Left lobe of liver (tissue), 2 donors: ENCODE measurements around the gene ANKRD44. TPM values are rescaled to one million over a fixed set of nuclear protein-coding genes. Genes with fewer than 3 reads are reported as not detected.
A peak's percentile ranks its signal among the peaks of the same experiment; 100 is the strongest.
"Not testable (repeated sequence)": the region's sequence is repeated elsewhere in the genome, so short reads cannot be mapped to it uniquely, and the experiment has no call there.

Experiments used
- ATAC-seq: fragments of 200-7000 bp; cut with Tn5 transposase; one replicate; pipeline ENCODE4 v1.9.1; 2020; ENCODE audit warnings: mild to moderate bottlenecking, moderate library complexity
- DNase-seq: peaks from one replicate; pipeline ENCODE4 v3.0.0-alpha.2; 2020; ENCODE audit warnings: low spot score
- total RNA-seq: library from RNA; stranded (reverse); gene quantifications from one replicate; pipeline ENCODE4 v1.2.1, GENCODE V29; 2021
- donor health status: DM: no; HTN: no; CAD: no; lungs with moderate emphysema.
- donor health status: DM: no; HTN: yes; CAD: no.

ANKRD44 gene
- total RNA-seq, 1 donor from 2014 or later: 7.9 TPM

DNA sequence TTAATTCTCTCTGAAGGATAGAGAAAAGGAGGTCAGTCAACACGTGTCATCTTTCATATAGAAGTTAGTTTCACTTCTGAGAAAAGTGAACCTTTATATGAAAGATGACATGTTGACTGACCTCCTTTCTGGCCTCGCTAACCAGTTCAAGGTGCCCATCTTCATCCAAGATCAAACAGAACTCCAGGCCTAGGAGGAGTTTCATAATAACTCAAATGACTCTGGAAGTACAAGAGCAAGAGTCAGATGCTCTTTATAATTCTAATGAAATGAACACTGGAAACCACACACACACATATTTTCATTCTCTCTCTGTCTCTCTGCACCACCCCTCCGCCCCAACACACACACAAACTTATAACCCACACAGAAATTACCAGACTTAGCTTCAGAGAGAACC lies 16.3 kb downstream of the ANKRD44 start:
- ATAC-seq (no peak), DNase-seq (no peak)

DNA sequence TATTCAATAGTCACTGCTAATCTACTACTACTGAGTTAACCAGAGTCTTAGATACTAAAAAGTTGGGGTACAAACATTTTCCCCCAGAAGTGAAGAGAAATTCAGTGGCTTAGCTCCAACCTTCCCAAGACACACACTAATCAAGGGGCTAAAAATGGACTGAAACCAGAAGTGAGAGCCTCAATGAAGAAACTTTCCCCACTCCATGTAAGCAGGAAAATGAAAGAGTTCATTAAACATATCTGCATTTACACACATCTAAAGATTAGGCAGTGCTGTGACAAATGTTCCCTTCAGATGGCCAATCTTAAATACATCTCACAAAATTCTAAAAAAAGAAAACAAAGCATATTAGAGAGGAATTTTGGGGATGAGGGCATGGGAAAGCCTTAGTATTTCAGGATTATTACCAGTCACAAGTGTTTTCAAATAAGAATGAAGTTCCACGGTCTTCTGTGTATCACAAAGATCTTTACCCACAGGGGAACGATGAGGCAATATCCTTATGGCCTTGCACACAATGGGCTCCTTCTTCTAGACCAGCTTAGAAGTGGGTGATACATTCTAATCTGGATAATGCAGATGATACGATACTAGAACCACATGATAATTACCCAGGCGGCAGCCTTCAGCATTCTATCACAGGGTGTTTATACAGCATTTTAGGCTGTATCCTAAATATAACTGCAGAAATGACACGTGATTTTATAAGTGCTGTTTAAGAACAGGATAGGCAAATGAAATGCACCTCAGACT lies 17.1 kb downstream of the ANKRD44 start:
- ATAC-seq (no peak), DNase-seq (no peak)

DNA sequence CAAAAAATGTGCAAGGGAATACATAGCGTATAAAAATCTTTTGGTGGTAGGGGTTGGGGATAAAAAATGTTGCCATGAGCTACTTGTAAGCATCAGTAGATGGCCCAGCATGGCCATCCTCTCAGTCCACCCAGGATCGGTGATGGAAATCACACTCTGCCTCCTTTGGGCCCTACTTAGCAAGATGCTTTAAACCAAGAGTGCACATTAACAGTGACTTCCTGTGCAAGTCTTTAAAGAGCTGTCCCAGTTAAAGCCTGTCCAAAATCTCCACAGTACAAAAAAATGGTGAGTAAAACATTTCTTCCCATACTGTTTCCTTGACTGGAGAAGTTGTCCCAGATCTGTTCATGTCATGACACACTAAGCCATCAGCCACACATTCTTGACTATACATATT lies 18.0 kb downstream of the ANKRD44 start:
- DNase-seq (no peak), ATAC-seq (no peak)

DNA sequence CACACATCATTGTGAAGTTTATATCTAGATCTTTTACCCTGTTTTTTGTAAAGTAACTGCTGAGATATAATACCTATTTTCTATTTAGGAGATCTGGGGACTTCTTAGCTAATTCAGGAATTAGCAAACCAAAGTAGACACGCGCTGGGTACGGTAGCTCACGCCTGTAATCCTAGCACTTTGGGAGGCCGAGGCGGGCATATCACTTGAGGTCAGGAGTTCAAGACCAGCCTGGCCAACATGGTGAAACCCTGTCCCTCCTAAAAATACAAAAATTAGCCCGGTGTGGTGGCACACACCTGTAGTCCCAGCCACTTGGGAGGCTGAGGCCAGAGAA lies 23.0 kb downstream of the ANKRD44 start:
- DNase-seq: not testable (repeated sequence)

DNA sequence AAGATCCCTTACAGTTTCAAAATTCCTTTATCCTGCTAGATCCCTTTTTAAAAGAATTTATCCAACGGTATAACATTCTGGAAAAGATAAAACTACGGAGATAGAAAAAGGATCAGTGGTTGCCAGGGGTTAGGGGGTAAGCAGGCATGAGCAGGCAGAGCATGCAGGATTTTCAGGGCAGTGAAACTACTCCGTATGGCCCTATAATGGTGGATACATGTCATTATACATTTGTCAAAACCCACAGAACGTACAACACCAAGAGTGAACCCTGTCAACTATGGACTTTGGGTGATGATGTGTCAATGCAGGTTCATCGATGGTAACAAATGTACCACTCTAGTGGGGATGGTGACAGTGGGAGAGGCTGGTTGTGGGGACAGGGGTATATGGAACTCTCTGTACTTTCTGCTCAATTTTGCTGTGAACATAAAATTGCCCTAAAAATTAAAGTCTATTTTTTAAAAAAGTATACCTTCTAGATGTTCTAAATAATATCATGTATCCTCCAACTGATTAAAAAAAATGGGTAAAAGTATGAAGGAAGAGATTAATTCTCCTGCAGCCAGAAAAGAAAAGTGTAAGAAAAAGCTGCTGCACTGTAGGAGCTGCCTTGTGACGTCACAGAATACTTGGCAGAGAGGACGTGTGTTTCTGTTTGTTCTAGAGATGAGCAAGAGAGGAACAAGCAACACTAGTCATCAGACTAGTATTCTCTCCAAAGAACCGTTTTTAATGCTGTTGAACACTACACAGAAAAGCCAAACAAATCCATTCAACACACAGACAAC lies 23.6 kb downstream of the ANKRD44 start:
- ATAC-seq (peak; percentile 90), DNase-seq (no peak)

More for the DNA sequence above, 23.0 kb downstream of the ANKRD44 start:
- not testable (repeated sequence) for ATAC-seq

DNA sequence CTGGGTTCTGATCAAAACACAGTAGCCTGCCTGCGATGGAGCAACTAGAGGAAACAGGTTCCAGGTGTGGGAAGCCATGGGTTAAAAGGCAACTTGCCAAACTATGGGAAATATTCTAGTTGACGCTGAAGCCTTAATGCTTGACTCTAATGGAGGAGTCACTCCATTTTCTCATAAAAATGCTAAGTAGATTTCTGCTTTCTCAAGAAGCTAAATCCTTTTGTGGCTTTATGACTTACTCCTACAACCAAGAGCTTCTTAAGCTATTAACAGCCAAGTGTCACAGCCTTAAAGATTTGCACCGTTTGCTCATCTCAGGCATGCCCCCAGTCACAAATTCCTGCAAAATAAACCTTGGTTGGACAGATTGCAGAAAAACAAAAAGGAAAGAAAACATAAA lies 25.2 kb downstream of the ANKRD44 start:
- DNase-seq (no peak), ATAC-seq (no peak)

DNA sequence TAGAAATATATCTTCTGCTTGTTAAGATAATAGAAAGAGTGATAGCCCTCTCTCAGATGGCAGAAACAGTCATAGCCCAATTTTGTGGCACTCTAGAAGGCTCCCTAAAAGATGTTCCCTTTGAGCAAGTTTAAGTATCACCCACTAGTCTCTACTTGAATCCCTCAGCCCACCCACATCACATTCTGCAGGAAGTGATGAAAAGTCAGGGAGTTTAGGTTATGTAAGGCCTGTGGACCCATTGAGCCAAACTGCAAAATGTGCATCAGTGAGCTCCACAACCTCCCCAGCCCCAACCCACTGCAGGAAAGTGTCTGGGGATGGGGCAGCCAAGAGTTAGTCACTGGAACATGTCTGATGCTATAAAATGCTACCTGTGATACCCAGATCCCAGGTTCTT lies 25.6 kb downstream of the ANKRD44 start:
- ATAC-seq (no peak), DNase-seq (no peak)

DNA sequence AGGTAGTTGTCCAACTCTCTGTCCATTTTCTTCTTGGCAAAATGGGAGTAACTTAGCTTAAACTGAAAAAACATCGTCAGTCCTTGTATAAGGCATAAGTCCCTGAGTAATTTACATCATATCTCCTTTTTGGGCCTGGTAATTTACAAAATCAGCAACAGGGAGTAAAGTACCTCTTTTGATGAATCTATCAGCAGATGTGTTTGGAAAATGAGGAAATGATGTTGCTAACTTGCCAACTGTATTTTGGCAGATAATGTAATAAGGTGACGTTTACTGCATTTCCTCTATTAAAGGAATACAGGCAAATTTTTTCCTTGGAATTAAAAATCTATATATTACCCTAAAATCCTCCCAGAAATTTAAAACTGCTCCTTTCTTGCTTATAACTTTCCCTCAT lies 29.2 kb downstream of the ANKRD44 start:
- ATAC-seq (no peak), DNase-seq (no peak)

DNA sequence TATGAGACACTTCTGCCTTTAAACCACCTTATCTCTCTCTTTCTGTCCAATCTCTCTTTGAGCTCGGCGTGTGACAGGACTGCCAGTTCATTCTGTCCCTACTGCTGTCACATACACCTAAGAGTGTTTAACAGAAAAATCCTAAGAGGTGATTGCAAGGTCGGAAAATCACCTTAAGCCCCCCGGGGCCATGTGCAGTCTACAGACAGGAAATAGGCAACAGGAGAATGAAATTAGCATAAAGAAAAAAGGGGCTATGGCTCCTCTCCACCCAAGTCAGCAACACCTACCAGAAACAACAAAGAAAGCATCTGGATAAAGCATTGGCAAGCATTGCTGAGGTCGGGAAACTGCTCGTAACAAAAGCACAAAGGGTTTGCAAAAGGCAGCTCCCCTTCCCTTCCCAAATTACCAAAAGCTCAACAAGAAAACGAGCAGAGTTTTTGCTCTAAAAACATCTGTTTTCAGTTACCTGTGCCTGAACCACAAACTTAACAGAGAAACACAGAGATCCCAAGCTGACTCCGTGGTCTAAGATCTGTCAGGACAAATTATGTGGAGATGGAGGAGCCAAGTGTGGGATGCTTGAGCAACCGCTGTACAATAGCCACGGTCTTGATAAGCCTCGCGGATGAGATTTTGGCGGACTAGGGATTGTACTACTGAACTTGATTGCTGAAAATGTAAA lies 30.4 kb downstream of the ANKRD44 start:
- DNase-seq: no peak
- ATAC-seq: no peak

DNA sequence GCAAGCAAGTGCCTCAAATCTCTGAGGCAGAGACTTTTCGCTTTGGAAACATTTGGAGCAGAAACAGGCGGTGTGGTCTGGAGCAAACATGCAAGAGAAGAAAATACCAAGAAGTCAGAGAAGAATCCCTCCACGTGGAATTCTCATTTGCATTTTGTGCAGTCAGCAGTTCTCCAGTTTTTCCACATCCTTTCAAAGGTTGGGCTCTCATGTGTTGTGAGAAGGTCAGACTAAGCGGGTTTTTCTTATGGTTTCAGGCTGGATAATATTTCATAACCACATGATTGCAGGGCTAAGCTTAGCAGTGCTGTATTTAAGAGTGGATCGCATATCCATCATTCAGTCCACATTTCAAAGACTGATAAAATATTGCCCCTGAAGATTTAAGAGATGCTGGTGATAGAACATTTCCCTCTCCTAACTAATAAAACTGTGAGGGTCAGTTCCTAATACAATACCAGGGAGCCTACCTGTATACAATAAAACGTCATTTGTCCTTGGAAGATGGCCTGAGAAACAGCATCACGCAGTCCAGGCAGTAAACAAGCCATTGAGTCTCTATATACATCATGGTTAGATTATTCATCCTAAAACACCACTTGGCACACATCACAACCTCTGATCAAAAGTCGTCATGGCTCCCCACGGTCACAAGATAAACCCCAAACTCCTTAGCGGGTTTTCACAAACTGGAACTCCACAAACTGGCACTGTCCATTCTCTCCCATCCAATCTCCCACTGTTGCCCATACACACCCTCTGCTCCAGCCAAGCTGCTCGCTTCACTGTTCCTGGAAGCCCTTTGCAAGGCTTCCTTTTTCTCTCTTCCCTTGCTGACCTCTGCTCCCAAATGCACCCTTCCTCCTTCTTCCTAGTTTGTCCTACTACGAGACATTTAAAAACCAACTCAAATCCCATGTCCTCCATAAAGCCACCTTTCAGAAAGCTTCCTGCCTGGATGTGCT lies 31.5 kb downstream of the ANKRD44 start:
- no peak for ATAC-seq

DNA sequence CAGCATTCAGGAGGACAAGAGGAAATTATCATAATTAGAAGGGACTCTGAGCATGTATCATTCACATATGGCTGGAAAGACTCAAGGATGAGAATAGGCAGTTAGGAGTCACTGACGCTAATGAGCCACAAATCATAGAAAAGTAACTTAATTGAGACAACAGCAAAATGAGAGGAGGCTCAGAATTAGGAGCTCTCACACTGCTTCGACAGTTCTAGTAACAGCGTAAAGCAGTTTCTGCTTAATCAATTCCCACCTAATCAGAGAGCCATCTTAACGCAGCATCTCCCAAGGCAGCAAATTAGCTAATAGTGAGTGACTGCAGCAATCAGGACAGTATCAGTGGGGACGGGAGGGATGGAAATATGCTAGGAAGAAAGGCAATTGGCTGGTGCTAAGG lies 32.8 kb downstream of the ANKRD44 start:
- DNase-seq (no peak), ATAC-seq (no peak)

More for the DNA sequence above, 31.5 kb downstream of the ANKRD44 start:
- DNase-seq: no peak

DNA sequence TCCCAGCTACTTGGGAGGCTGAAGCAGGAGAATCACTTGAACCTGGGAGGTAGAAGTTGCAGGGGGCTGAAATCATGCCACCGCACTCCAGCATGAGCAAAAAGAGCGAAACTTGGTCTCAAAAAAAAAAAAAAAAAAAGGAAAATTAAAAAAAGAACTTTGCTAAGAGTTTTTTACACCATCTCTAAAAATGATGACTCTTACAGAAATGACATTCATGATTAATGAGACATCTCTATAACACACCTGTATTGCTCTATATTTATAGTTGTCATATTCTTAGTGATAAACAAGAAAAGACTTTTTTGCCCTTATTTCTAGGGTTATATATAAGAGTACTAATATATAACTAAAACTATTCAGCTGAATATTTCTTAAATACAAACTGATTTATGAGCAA lies 34.4 kb downstream of the ANKRD44 start:
- ATAC-seq (no peak), DNase-seq (no peak)

DNA sequence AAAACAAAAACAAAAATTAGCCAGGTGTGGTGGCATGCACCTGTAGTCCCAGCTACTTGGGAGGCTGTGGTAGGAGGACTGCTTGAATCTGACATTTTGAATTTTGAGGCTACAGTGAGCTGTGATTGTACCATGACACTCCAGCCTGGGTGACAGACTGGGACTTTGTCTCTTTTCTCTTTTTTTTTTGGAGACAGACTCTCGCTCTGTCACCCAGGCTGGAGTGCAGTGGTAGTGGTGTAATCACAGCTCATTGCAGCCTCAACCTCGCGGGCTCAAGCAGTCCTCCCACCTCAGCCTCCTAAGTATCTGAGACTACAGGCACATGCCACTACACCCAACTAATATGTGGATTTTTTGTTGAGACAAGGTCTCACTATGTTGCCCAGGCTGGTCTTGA lies 35.6 kb downstream of the ANKRD44 start:
- no peak for ATAC-seq
- DNase-seq: no peak

DNA sequence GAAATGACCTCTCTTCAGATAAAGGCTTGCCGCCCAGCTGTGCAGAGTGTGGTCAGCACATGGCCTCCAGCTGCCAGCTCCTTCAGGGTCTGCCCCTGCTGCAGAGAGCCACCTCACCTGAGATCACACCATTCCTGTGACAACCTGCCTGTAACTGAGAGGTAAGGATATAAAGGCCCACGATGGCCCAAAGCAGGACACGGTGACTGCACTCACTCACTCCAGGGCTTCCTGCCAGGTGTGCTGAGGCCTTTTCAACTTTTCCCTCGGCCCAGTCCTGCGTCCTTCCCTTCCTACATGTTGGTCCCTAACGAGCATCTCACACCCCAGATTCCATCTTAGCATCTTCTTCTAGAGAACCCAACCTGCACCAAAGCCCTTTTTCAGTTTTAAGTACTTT lies 36.2 kb downstream of the ANKRD44 start:
- DNase-seq: no peak

DNA sequence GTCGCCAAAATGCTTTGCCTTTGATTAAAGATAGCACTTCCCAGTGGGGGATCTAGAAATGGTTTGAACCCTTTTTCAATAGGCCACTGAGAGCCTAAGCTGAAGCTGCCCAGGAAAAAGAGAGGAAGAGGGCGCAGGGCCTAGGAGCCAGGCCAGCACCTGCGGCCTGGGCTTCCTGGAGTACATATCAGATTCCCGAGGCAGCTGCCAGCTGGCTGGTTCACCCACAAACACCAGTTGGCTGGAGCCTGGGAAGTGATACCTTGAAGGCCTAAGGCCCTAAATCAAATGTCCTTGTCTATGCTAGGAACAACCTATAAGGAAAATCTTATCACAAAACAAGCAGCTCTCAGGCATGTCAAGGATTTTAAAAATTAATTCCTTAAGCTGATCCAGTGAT lies 37.1 kb downstream of the ANKRD44 start:
- ATAC-seq (peak; percentile 99), DNase-seq (peak; percentile 73)

More for the DNA sequence above, 36.2 kb downstream of the ANKRD44 start:
- no peak for ATAC-seq

DNA sequence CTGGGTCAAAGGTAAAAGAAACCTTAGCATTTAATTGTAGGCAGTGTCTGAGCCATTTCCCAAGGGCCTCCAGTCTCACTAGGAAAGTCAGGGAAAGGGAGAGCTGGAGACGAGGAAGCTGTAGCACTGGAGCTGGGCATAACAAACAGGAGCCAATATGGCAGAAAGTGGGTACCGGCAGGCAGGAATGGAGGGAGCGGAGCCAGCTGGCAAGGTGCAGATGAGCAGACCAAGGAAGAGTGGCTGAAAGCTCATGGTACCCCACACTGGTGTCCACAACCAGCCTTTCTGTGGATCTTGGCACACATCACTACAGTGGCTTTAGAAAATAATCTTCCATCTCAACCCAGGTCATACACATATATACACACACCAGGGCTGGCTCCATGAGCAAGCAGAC lies 40.0 kb downstream of the ANKRD44 start:
- no peak for ATAC-seq
- no peak for DNase-seq

DNA sequence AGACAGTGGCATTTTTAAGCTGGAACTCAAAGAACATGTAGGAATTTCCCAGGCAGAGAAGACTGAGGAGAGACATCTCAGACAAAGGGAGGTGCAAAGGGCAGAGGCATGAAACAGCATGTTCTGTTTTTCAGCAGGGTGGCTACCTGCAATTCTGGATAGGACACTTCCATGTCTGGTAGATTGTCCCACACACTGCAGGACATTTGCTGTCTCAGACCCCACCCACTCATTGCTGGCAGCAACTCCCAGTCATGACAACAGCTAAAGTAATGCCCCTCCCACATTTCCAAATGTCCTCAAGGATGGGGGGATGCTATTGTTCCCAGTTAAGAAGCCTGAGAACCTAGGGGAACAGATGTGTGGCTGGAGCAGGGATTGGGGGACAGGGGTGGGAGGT lies 40.8 kb downstream of the ANKRD44 start:
- ATAC-seq (no peak), DNase-seq (no peak)

DNA sequence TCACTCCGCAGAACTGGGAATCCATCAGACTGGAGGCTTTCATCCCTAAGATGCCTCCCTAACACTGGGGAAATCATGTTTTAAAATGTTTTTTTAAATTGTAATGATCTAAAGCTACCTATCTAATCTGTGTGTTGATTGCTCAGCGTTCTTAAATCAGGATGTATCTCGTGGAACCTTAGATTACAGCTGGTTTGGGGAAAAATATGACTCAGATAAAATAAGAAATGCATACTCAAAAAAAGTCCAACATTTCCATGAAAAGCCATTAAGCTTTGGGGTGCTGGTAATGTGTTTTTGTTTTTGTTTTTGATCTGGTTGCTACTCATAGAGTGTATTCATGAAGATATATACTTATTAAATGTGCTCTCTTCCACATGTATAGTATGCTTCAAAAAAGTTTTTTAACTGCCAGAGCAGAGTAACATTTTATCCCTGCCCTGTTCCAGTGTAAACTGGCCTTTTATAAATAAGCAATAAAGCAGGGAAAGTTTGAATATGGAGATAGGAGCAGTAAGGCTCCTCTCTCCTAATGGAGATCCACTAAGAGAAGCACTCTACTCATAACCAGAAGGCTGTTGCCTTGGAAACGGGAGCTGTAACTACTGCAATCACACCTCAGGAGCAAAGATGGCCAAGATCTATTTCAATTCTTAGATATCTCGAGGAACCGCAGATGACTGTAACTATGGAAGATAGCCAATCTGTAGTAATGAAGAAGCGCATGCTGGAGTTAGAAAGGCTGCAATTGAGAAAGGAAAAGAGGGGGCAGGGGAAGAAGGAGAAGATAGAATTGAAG lies 41.6 kb downstream of the ANKRD44 start:
- DNase-seq (no peak), ATAC-seq (no peak)

DNA sequence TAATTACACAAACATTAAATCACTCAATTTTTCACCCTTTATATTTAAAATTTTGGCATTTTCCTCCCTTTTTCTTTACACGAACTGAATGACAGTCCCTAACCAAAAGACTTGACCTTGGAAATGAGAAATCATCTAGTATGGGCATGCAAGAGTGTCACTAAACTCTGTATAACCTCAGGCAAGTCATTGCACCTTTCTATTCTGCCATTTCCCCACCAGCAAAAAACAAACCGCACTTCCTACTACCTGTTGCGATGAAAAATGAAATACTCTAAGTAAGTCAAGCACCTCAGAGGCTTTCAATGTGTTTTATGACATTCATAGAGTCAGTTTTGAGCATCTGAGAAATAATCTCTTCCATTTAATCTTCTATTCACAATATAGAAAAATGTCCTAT lies 44.1 kb downstream of the ANKRD44 start:
- ATAC-seq (no peak), DNase-seq (no peak)

DNA sequence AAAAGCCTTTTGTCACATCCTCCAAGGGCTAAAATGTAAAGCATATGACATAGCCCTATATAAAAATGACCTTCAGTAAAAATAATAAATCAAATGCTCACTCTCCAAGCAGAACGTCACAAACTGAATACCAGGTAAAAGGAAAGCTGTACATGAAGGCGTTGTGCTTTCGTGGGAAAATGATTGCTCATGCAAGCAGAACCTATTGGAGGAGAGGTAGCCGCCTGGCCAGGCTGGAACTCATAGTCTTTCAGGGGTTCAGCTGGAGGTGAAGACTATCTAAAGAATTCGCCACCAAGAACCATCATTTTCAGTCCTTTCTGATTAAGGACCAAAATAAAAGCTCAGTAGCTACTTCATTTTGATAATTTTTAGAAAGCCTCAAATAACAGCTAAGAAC lies 44.7 kb downstream of the ANKRD44 start:
- ATAC-seq (no peak), DNase-seq (no peak)
